Measurements from ENCODE around the gene ANKRD34C. TPM values are rescaled to one million over a fixed set of nuclear protein-coding genes. Genes with fewer than 3 reads are reported as not detected.

Gene ANKRD34C
- total RNA-seq, 2 experiments from 2014 or later = not detected

- no peaks in the 10 kb centered on the region for H4K20me1 ChIP-seq (ENCODE audit: insufficient read depth, low read length)
- POLR2A ChIA-PET = no interaction called here
- H2AFZ ChIP-seq (ENCODE audit: low read length) = no peak overlapping the region
- H3K27ac ChIP-seq (ENCODE audit: low read depth, low read length, poor library complexity, severe bottlenecking) = no peak overlapping the region
- CTCF ChIA-PET (ENCODE audit: unreplicated experiment) = no interaction called here
- H3K79me2 ChIP-seq (ENCODE audit: insufficient read depth, low read depth, low read length) = no peaks in the 10 kb centered on the region
- TF ChIP-seq EZH2phosphoT487 (IDR thresholded peaks at IDR 0.05; ENCODE audit: borderline replicate concordance, low read depth, low read length) = no peak
- no peak for TF ChIP-seq CTCF (conservative IDR thresholded peaks at IDR 0.05; ENCODE audit: low read length)
- no TSS peak for BruUV-seq (replicated peaks)
- no peak overlapping the region for H3K4me3 ChIP-seq (ENCODE audit: low read depth, low read length, poor library complexity, severe bottlenecking)
- intact Hi-C loops (cut with micrococcal nuclease; ENCODE audit: unreplicated experiment) = no loop called here
- no peaks in the 10 kb centered on the region for H3K36me3 ChIP-seq (ENCODE audit: insufficient read depth, low read length)
- DNase-seq (ENCODE audit: low spot score) = no peak
- no peaks in the 10 kb centered on the region for H3K4me1 ChIP-seq (ENCODE audit: insufficient read depth, low read length, poor library complexity, severe bottlenecking)
- no peaks in the 10 kb centered on the region for H3K9me2 ChIP-seq (ENCODE audit: insufficient read depth, low read length)
- H3K4me2 ChIP-seq (ENCODE audit: low read length) = no peak overlapping the region
- no peaks in the 10 kb centered on the region for H3K9me3 ChIP-seq (ENCODE audit: low read length)
Measured at GRCh38 chr15:79265987-79266579, 16.4 kb upstream of the ANKRD34C start.

GRCh38 chr15:79283252-79284048 lies 928 bp downstream of the ANKRD34C start:
- Histone ChIP-seq H3K27ac (ENCODE audit: low read depth, low read length, poor library complexity, severe bottlenecking) (no peak overlapping the region), H3K4me2 (ENCODE audit: low read length) (no peak overlapping the region), H3K9me2 (ENCODE audit: insufficient read depth, low read length) (no peaks in the 10 kb centered on the region), H3K79me2 (ENCODE audit: insufficient read depth, low read depth, low read length) (no peaks in the 10 kb centered on the region), H3K9me3 (ENCODE audit: low read length) (no peaks in the 10 kb centered on the region), H4K20me1 (ENCODE audit: insufficient read depth, low read length) (no peaks in the 10 kb centered on the region), H3K36me3 (ENCODE audit: insufficient read depth, low read length) (no peaks in the 10 kb centered on the region), H2AFZ (ENCODE audit: low read length) (no peak overlapping the region), H3K4me1 (ENCODE audit: insufficient read depth, low read length, poor library complexity, severe bottlenecking) (no peaks in the 10 kb centered on the region), H3K4me3 (ENCODE audit: low read depth, low read length, poor library complexity, severe bottlenecking) (no peak overlapping the region)
- ChIA-PET POLR2A (no interaction called here), CTCF (ENCODE audit: unreplicated experiment) (no interaction called here)
- DNase-seq (ENCODE audit: low spot score) = no peak
- TF ChIP-seq CTCF (conservative IDR thresholded peaks at IDR 0.05; ENCODE audit: low read length) = no peak
- no peak for TF ChIP-seq EZH2phosphoT487 (IDR thresholded peaks at IDR 0.05; ENCODE audit: borderline replicate concordance, low read depth, low read length)
- intact Hi-C loops (cut with micrococcal nuclease; ENCODE audit: unreplicated experiment) = no loop called here
- BruUV-seq (replicated peaks) = no TSS peak

All from OCI-LY7 (cell line).